Occipital lobe (tissue), 2 donors: ENCODE data around the gene TEN1. TPM values are rescaled to one million over a fixed set of nuclear protein-coding genes. Genes with fewer than 3 reads are reported as not detected.

ENCODE experiments used
- DNase-seq: peaks from one replicate; lab custom pipeline; 2025; lab: John Stamatoyannopoulos, UW
- total RNA-seq: library from RNA; depleted of rRNA; stranded (reverse); fragments of >200 nt; gene quantifications from one replicate; pipeline ENCODE4 v1.2.3, GENCODE V29; 2014

Gene TEN1
- total RNA-seq, 1 donor from 2014 or later: 7.3 TPM

DNA sequence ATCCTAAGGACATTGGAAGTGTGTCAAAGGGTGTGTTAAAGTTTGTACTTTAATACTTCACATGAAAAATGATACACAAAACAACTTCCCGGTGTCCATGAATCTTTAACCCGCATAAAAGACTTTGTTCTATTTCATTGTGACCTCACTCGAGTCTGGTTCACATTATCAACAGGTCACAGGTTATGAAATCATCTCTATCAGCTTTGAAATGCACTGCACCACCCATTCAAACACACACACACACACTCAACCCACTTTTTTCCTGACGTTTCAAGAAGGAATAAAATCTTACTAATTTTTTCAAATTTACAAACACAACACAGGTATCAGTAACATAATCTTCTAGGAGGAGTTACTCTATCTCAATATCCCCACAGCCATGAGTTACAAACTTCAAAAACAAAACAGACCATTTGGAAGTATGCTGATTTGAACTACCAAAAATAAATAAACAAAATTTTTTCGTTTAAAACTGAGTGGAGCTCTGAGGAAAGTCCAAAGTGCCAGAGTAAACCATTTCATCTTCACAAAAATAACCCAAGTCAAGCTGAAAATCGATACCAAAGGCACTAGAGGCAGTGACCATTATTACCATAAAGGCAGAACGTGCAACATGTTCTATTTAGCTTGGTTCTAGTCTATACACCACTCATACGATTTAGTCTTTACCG lies 2.7 kb upstream of the TEN1 start:
- no peak for DNase-seq

DNA sequence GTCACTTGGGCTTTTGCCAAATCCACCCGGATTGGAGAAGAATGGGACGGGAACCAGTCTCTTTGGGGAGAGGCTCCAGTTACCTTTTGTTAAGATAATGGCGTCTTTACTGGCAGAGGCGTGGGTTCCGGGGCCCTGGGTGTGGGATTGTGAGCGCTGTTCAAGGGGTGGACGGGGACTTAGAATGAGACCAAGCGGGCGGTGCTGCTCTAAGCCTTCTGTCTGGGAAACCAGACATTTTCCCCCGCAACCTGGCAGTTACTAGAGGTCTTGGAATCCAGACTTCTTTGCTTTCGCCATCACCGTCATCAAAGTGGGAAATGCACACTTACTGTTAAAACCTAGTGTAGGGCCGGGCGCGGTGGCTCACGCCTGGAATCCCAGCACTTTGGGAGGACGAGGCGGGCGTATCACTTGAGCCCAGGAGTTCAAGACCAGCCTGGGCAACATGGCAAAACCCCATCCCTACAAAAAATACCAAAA lies 706 bp downstream of the TEN1 start:
- no peak for DNase-seq

DNA sequence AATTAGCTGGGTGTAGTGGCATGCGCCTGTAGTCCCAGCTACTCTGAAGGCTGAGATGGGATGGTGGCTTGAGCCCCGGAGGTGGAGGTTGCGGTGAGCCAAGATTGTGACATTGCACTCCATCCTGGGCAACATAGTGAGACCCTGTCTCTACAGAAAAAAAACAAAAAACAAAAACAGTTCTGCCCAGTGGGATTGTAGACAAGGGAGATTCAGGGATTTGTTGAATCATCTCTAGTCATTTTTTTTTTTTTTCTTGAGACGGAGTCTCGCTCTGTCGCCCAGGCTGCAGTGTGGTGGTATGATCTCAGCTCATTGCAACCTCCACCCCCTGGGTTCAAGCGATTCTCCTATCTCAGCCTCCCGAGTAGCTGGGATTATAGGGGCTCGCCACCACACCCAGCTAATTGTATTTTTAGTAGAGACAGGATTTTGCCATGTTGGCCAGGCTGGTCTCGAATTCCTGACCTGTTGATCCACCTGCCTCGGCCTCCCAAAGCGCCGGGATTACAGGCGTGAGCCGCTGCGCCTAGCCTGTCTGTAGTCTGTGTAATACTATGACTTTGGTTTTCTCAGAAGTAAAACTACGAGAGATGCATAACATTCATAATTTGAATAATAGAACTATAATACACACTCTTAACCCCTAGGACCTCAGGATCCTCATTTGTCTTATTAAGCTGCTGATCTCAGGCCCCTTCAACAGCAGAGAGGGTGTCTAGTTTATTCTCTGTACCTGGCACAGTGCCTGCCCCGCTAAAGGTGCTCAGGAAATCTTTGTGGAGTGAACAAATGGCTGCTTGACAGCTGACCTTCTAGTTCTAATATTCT lies 1.4 kb downstream of the TEN1 start:
- DNase-seq: no peak

GRCh38 chr17:75981019-75981615 lies 2.1 kb downstream of the TEN1 start:
- DNase-seq: no peak

- DNase-seq: no peak
Measured at GRCh38 chr17:75983501-75984181, 4.6 kb downstream of the TEN1 start.

DNA sequence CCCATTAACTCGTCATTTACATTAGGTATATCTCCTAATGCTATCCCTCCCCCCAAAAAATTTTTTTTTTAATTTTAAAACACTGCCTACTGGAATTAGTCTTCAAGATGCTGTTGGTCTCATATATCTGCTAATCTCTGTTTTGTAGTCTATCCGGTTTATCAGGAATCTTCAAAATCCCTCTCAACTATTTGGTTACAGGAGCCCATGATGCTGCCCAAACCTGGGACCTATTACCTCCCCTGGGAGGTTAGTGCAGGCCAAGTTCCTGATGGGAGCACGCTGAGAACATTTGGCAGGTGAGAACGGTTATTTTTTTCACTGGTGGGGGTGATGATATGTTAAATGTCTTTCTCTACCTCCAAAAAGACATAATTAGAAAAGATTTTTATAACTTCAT lies 6.9 kb downstream of the TEN1 start:
- DNase-seq: no peak

DNA sequence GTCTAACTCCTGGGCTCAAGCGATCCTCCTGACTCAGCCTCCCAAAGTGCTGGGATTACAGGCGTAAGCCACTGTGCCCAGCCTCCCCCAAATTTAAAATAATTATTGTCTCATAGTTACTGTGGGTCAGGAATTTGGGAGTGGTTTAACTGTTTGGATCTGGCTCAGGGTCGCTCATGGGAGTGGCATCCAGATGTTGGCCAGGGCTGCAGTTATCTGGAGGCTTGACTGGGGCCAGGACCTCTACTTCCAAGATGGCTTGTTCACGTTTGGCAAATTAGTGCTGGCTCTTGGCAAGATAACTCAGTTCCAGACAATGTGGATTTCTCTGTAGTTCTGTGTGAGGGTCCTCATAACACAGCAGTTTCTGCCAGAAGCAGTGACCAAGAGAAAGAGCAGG lies 8.0 kb downstream of the TEN1 start:
- no peak for DNase-seq

DNA sequence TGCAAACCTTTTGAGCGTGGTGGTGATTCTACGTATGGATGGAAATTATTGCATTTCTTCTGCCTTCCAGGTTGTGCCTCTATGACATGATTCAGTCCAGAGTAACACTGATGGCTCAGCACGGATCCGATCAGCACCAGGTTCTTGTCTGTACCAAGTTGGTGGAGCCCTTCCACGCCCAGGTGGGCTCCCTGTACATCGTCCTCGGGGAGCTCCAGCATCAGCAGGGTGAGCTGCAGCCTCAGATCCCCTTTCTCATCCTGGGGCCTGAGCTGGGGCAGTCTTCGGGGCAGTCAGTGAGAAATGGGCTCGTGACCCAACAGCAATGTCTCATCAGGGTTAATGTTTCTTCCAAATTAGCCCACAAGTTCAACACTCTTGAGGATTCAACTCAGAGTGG lies 12.4 kb downstream of the TEN1 start:
- DNase-seq: no peak

GRCh38 chr17:75994802-75995370 lies 15.8 kb downstream of the TEN1 start:
- no peak for DNase-seq

GRCh38 chr17:75995385-75995925 lies 16.4 kb downstream of the TEN1 start:
- DNase-seq: no peak

DNA sequence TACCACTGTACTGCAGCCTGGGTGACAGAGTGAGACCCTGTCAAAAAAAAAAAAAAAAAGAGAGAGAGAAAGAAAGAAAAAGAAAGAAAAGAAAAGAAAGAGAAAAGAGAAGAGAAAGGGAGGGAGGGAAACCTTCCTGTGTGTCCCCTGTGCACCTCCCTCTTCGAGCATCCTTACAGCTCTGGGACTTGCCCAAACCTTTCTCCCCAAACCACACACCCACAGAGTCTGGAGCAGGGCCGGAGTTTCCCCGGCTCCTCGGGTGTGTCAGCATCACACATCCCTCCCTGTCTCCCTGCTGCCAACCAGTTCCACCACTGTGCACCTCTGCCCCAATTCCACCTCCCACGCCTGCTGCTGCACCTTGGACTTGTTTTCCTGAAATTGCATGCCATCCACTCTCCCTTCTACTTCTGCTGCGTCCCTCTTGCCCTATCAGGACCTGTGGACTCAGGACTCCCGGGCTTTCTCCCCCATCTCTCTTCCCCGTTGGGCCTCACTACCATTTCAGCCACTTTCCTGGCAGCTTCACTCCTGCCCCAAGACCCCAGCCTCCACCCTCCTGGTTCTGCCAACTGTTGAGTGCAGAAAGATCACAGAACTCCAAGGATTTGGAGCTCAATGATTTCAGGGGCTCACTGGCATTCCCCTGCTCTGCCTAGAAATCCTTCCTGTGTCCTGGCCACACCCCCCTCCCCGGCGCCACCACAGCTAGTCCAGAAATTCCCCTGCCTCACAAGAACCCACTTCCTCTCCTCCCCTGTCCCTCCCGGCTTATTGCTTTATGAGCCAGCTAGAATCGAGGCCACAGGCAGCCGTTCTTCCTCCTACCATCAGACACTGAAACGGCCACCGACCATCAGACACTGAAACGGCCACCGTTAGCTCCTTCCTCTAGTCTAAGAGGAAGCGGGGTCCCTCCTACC lies 17.9 kb downstream of the TEN1 start:
- DNase-seq: no peak

DNA sequence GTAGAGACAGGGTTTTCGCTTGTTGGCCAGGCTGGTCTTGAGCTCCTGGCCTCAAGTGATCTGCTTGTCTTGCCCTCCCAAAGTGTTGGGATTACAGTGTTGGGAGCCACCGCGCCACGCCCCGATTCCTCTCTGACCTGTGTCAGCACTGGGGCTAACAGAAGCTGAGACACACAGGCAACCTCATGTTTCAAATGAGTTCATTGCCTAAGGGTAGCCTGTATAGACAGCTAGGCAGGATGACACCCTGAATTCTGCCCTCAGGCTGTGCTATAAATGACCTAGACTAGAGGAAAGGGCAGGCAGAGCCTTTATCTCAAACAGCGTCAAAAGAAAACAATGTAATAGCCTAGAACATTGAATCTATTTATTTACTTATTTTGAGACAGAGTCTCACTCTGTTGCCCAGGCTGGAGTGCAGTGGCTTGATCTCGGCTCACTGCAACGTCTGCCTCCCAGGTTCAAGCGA lies 19.3 kb downstream of the TEN1 start:
- no peak for DNase-seq

- DNase-seq: no peak
Measured at GRCh38 chr17:76000016-76000754, 21.1 kb downstream of the TEN1 start.

DNA sequence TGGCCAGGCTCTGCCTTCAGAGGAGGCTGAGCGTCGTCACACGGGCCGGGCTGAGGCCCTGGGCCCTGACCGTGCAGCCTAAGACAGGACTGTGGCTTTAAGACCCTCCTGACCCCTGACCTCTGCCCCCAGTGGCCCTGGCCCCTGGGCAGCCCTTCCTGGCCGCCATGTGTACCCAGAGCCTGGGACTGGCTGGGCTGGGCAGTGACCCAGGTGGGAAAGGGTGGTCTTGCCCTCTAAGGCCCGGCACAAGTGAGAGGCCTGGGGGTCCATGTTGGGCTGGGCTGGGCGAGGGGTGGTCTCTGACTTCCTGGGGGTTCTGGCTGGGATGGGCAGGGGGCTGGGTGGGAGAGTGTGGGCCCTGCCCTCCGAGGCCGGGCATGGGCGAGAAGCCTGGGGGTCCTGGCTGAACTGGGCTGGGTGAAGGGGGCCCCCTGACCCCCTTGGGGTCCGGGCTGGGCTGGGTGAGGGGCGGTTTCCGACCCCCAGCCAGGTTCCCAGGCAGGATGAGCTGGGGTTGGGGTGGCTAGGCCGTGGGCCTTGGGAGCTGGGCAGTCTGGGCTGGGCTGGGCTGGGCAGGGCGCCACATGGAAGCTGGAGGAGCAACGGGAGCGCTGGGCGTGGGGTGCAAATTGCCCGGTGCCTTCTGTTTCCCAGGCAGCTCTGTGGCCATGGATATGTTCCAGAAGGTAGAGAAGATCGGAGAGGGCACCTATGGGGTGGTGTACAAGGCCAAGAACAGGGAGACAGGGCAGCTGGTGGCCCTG lies 21.9 kb downstream of the TEN1 start, which contains the start of gene CDK3:
Gene CDK3, plus strand, starts transcription at position 101 of the 767 bp plus-strand sequence. Its CDS starts 571 bp downstream, at position 672.
- DNase-seq: no peak

GRCh38 chr17:76002100-76002499 lies 23.1 kb downstream of the TEN1 start:
- DNase-seq: no peak

- DNase-seq: no peak
Measured at GRCh38 chr17:76003915-76004314, 24.9 kb downstream of the TEN1 start.

DNA sequence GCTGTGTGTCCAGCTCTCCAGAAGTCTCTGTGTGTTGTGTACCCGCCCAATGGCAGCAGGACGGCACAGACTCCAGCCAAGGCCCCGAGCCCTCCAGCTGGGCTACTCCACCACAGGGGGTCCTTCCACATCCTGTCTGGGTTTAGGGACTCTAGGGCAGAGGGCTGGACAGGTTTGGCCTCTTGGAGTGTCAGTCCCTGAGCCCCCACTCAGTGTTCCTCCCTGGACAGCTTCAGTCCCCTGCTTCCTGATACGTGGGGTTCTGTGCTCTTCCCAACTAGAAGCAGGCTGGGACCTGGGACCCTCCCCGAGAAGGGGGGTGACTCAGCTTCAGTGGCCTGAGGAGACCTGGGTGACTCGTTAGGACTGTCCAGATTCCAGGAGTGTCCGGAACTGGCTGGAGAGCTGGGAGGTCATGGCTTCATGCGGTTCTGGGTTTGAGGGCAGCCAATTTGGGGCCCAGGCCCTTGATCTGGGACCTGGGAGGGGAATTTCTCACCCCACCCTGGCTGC lies 25.8 kb downstream of the TEN1 start:
- DNase-seq: no peak
